ENCODE measurements around the gene KBTBD8. TPM values are rescaled to one million over a fixed set of nuclear protein-coding genes. Genes with fewer than 3 reads are reported as not detected.

The KBTBD8 gene
- total and polyA plus RNA-seq, 11 donors, result 0.99 to 9.0 (median 6.1) TPM

DNA sequence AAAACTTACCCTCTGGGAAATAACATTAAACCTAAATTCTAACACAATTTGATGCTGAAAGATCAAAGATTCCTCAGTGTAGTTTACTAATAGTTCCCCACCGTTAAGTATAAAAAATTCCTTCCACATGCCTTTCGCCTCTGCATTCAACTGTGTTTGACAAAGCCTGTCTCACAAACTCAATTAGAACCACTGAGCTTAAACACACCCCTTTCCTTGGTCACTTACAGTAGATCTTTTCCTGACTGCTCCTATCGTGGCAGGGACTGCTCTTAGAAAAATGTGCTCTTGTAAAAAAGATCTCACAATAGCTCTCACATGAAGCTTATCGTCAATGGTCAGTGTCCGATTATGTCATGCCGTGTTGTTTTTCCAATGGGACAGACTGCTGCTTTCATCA, 8.9 kb upstream of the KBTBD8 start:
- intact Hi-C loops (cut with DNase I), result no loop called here
- peaks cover 0 to 17% (median 0%) of the 10 kb centered on the region in 9 donors for H3K27me3 ChIP-seq
- WGBS, 4 donors, result 33 to 50% (median 46%) methylated on average over 6 of the region's 6 CpGs
- no peak overlapping the region for H3K4me3 ChIP-seq
- TF ChIP-seq POLR2A (IDR thresholded peaks at IDR 0.05), result no peak
- TF ChIP-seq, protein P1, sequence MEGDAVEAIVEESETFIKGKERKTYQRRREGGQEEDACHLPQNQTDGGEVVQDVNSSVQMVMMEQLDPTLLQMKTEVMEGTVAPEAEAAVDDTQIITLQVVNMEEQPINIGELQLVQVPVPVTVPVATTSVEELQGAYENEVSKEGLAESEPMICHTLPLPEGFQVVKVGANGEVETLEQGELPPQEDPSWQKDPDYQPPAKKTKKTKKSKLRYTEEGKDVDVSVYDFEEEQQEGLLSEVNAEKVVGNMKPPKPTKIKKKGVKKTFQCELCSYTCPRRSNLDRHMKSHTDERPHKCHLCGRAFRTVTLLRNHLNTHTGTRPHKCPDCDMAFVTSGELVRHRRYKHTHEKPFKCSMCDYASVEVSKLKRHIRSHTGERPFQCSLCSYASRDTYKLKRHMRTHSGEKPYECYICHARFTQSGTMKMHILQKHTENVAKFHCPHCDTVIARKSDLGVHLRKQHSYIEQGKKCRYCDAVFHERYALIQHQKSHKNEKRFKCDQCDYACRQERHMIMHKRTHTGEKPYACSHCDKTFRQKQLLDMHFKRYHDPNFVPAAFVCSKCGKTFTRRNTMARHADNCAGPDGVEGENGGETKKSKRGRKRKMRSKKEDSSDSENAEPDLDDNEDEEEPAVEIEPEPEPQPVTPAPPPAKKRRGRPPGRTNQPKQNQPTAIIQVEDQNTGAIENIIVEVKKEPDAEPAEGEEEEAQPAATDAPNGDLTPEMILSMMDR (IDR thresholded peaks at IDR 0.05), result no peak
- ATAC-seq, result no peak
- no peak for DNase-seq
- no peak overlapping the region for H3K27ac ChIP-seq
- H3K4me1 ChIP-seq, result no peaks in the 10 kb centered on the region
- no peaks in the 10 kb centered on the region for H3K9me3 ChIP-seq
- no peaks in the 10 kb centered on the region for H3K36me3 ChIP-seq

DNA sequence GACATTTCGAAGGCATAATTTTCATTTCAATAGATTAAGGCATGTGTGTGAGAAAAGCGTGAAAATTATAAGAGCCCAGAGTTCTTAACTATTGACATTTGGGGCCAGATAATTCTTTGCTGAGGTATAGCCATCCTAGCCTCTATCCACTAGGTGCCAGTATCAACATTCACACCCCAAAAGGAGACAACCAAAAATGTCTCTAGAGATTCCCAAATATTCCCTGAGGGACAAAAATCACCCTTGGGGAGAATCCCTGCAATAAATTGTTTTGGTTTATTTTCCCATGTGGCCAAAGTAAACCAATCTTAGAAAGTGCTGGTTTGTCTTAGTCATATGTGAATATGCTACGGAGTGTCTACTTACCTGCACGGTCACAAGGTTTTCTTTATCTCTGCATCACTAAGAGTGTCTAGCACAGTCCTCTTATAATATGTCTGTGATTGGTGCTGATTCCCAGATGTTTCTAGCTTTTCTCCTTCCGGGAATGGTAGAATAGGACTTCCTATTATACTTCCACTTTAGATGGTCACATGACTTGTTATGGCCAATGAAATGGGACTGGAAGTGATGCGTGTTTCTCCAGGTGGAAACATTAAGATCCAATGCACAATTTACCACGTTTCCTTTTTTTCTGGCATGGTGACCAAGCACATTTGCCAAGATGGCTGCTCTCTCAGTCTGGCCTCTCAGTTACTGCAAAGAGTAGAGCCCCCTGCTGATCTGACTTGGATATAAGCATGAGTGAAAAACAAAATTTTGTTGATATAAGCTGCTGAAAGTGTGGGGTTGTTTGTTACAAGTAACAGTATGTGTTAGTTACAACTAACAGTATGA, 8.0 kb upstream of the KBTBD8 start:
- Histone ChIP-seq H3K27me3 (peaks cover 0 to 18% (median 0%) of the 10 kb centered on the region in 9 donors), H3K36me3 (no peaks in the 10 kb centered on the region), H3K9me3 (no peaks in the 10 kb centered on the region), H3K4me3 (peak overlapping the region in 1 of 12 donors; percentile 23), H3K27ac (no peak overlapping the region), H3K4me1 (no peaks in the 10 kb centered on the region)
- ATAC-seq (no peak), DNase-seq (no peak)
- 74 to 84% (median 80%) methylated on average over 7 of the region's 7 CpGs for WGBS, 4 donors
- TF ChIP-seq, protein P1 (IDR thresholded peaks at IDR 0.05), result peak in 10 of 12 donors; percentile 18 to 50 (median 34)
- TF ChIP-seq POLR2A (IDR thresholded peaks at IDR 0.05), result no peak
- intact Hi-C loops (cut with DNase I), result loop anchor here in 7 of 10 donors (1.0 to 10.0 kb wide), 4 partner anchors 47 to 665 kb away; partner anchors contain the start of gene SUCLG2 (in 1 of the 7)

DNA sequence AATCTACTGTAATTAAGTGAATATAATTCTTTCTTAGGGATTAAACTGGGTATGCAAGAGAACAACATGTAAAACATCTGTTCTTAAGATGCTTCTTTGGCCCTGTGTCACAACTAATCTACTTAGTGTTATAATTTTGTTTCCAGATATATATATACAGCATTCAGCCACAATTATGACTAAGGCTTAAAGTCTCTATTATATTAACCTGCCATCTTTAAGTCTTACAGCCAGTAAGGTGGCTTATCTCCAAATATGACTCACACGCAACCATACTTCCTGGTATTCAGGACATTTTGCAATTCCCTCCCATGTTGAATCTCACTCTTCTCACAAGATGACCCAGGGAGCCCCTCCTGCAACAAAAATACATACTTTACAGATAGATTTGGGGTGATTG, 6.6 kb upstream of the KBTBD8 start:
- peaks cover 0 to 19% (median 0%) of the 10 kb centered on the region in 9 donors for H3K27me3 ChIP-seq
- no peaks in the 10 kb centered on the region for H3K9me3 ChIP-seq
- ATAC-seq (no peak), DNase-seq (no peak)
- H3K36me3 ChIP-seq, result no peaks in the 10 kb centered on the region
- intact Hi-C loops (cut with DNase I), result loop anchor here in 6 of 10 donors (2.0 to 10.0 kb wide), 3 partner anchors 45 to 663 kb away; partner anchors contain the start of gene SUCLG2 (in 1 of the 6)
- H3K27ac ChIP-seq, result no peak overlapping the region
- 54 to 69% (median 64%) methylated on average over 1 of the region's 1 CpG for WGBS, 4 donors
- no peaks in the 10 kb centered on the region for H3K4me1 ChIP-seq
- no peak overlapping the region for H3K4me3 ChIP-seq
- TF ChIP-seq, protein P1 (IDR thresholded peaks at IDR 0.05), result no peak
- TF ChIP-seq POLR2A (IDR thresholded peaks at IDR 0.05), result no peak

DNA sequence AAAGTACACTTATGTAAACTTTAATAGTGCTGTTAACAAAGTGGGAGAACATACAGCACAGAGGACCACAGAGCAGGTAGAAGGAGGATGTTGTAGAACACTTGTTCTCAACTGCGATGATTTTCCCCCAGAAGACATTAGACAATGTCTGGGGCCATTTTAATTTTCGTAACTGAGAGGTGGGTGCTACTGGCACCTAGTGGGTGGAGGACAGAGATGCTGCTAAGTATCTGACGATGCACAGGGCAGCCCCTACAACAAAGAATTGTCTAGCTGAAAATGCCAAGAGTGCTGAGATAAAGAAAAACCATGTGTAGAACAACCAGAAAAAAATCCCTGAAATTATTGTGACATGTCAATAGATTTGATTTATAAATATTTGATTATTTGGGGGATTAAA, 5.0 kb upstream of the KBTBD8 start:
- H3K9me3 ChIP-seq, result no peaks in the 10 kb centered on the region
- TF ChIP-seq, protein P1 (IDR thresholded peaks at IDR 0.05), result no peak
- TF ChIP-seq POLR2A (IDR thresholded peaks at IDR 0.05), result no peak
- DNase-seq (no peak), ATAC-seq (no peak)
- H3K36me3 ChIP-seq, result no peaks in the 10 kb centered on the region
- intact Hi-C loops (cut with DNase I), result loop anchor here in 5 of 10 donors (5.0 to 10.0 kb wide), 2 partner anchors 44 to 662 kb away; partner anchors contain the start of gene SUCLG2 (in 1 of the 5)
- 77 to 90% (median 82%) methylated on average over 3 of the region's 3 CpGs for WGBS, 4 donors
- H3K27me3 ChIP-seq, result peaks cover 0 to 21% (median 0%) of the 10 kb centered on the region in 9 donors
- no peak overlapping the region for H3K27ac ChIP-seq
- no peak overlapping the region for H3K4me3 ChIP-seq
- peaks cover 0 to 9% (median 2%) of the 10 kb centered on the region in 12 donors for H3K4me1 ChIP-seq

Measured in heart left ventricle (tissue), 16 donors.